CD14-positive monocyte (primary cell): ENCODE data around the gene BEX3. TPM values are rescaled to one million over a fixed set of nuclear protein-coding genes. Genes with fewer than 3 reads are reported as not detected.
"Not testable (repeated sequence)": the region's sequence is repeated elsewhere in the genome, so short reads cannot be mapped to it uniquely, and the experiment has no call there.

Experiments
- DNase-seq, 3 donors: peaks; one replicate each; pipeline ENCODE4 v3.0.0-alpha.2; 2011 to 2022
- H2AFZ ChIP-seq: 2 replicates; pipeline ENCODE4 v1.6.0; 2012; ENCODE audit warnings: mild to moderate bottlenecking, low read depth, low read length, inconsistent platforms; ENCODE audit not compliant: insufficient read depth, poor library complexity, severe bottlenecking
- H3K27ac ChIP-seq, 2 donors: 1 replicate in 1 of 2; 2 replicates in 1 of 2; pipeline ENCODE4 v1.5.1; 2012 to 2013; ENCODE audit warnings: low read length in 2 of 2, control low read depth in 1 of 2, inconsistent platforms in 1 of 2, low read depth in 1 of 2, mild to moderate bottlenecking in 1 of 2
- H3K27me3 ChIP-seq, 2 donors: one replicate each; pipeline versions ENCODE4 v1.6.0 to v1.6.1; 2011 to 2013; ENCODE audit warnings: low read length in 2 of 2; ENCODE audit not compliant: control insufficient read depth in 2 of 2, insufficient read depth in 2 of 2
- H3K36me3 ChIP-seq, 2 donors: replicated peaks in 1 of 2; 1 replicate in 1 of 2; 2 replicates in 1 of 2; pipeline versions ENCODE4 v1.5.1 to v1.6.1; 2012 to 2013; ENCODE audit warnings: low read length in 2 of 2, control low read depth in 1 of 2, inconsistent platforms in 1 of 2, mild to moderate bottlenecking in 1 of 2; ENCODE audit not compliant: insufficient read depth in 2 of 2, control insufficient read depth in 1 of 2
- H3K4me1 ChIP-seq, 2 donors: 1 replicate in 1 of 2; 2 replicates in 1 of 2; pipeline versions ENCODE4 v1.5.1 to v1.6.1; 2012 to 2013; ENCODE audit warnings: low read length in 2 of 2, control low read depth in 1 of 2, inconsistent platforms in 1 of 2, mild to moderate bottlenecking in 1 of 2, moderate library complexity in 1 of 2; ENCODE audit not compliant: insufficient read depth in 2 of 2, control insufficient read depth in 1 of 2
- H3K4me2 ChIP-seq: replicated peaks from 2 replicates; pipeline ENCODE3; 2012; ENCODE audit warnings: low read length, moderate library complexity, mild to moderate bottlenecking; ENCODE audit not compliant: poor library complexity, severe bottlenecking; ENCODE audit errors: extremely low read depth
- H3K4me3 ChIP-seq, 3 experiments: fragments of 200-600 bp in 1 of 3; sonication (generic) in 1 of 3; replicated peaks in 1 of 3; 1 replicate in 2 of 3; 2 replicates in 1 of 3; pipeline ENCODE4 v1.5.1; 2011 to 2013; ENCODE audit warnings: low read length in 3 of 3, mild to moderate bottlenecking in 3 of 3, control low read depth in 2 of 3, low read depth in 2 of 3, inconsistent platforms in 1 of 3, moderate library complexity in 1 of 3
- H3K79me2 ChIP-seq: 2 replicates; pipeline ENCODE4 v1.6.0; 2012; ENCODE audit warnings: mild to moderate bottlenecking, control low read depth, inconsistent platforms, low read length, moderate library complexity; ENCODE audit not compliant: insufficient read depth
- H3K9ac ChIP-seq: 2 replicates; pipeline ENCODE4 v1.6.0; 2017; ENCODE audit warnings: low read length, mild to moderate bottlenecking; ENCODE audit not compliant: insufficient read depth, poor library complexity, severe bottlenecking
- H3K9me3 ChIP-seq, 2 donors: replicated peaks in 1 of 2; 1 replicate in 1 of 2; 2 replicates in 1 of 2; pipeline versions ENCODE4 v1.5.1 to v1.6.1; 2012 to 2013; ENCODE audit warnings: low read length in 2 of 2, control low read depth in 1 of 2; ENCODE audit not compliant: control insufficient read depth in 1 of 2, insufficient read depth in 1 of 2
- H4K20me1 ChIP-seq: 2 replicates; pipeline ENCODE4 v1.6.0; 2012; ENCODE audit warnings: mild to moderate bottlenecking, low read length, control low read depth, moderate library complexity; ENCODE audit not compliant: insufficient read depth
- H3K27ac Mint-ChIP-seq, 7 donors: one replicate each; pipeline ENCODE4 v1.8.0; 2020; ENCODE audit warnings: mild to moderate bottlenecking in 7 of 7, mixed read lengths in 7 of 7, moderate library complexity in 6 of 7, inconsistent platforms in 2 of 7
- H3K27me3 Mint-ChIP-seq, 3 donors: one replicate each; pipeline ENCODE4 v1.8.0; 2021 to 2022; ENCODE audit warnings: low read depth in 3 of 3, mild to moderate bottlenecking in 3 of 3, mixed read lengths in 3 of 3, moderate library complexity in 3 of 3, inconsistent platforms in 1 of 3
- H3K36me3 Mint-ChIP-seq, 2 donors: one replicate each; pipeline ENCODE4 v1.8.0; 2020; ENCODE audit warnings: mixed read lengths in 2 of 2, inconsistent platforms in 1 of 2, mild to moderate bottlenecking in 1 of 2
- H3K4me1 Mint-ChIP-seq: one replicate; pipeline ENCODE4 v1.8.0; 2020; ENCODE audit warnings: mild to moderate bottlenecking, mixed read lengths
- H3K4me3 Mint-ChIP-seq, 2 donors: one replicate each; pipeline ENCODE4 v1.8.0; 2020; ENCODE audit warnings: mild to moderate bottlenecking in 2 of 2, mixed read lengths in 2 of 2, moderate library complexity in 1 of 2
- H3K9me3 Mint-ChIP-seq, 7 donors: one replicate each; pipeline ENCODE4 v1.8.0; 2020 to 2022; ENCODE audit warnings: mixed read lengths in 7 of 7, mild to moderate bottlenecking in 6 of 7, moderate library complexity in 6 of 7, inconsistent platforms in 2 of 7
- CTCF ChIP-seq: fragments of 200-600 bp; IDR thresholded peaks from one replicate; pipeline ENCODE4 v1.8.0; 2022; ENCODE audit warnings: antibody characterized with exemption, mild to moderate bottlenecking
- WGBS: methylation state at CpG from one replicate; pipeline ENCODE4 v1.1.5; 2013; ENCODE audit warnings: missing lambda C conversion rate; ENCODE audit not compliant: insufficient coverage; 5-methylcytosine and 5-hydroxymethylcytosine counted together
- intact Hi-C, 2 donors: fragments of 100-400 bp; cut with micrococcal nuclease; formaldehyde crosslinking; loops; one replicate each; pipeline versions ENCODE4 v1.15.0 to v1.15.1; 2023
- polyA plus RNA-seq, 3 donors: library from polyadenylated mRNA; depleted of rRNA in 1 of 3; unstranded in 2 of 3; stranded (reverse) in 1 of 3; fragments of 300-500 nt in 2 of 3; fragments of >200 nt in 1 of 3; fragmentation: Illumina TruSeq in 2 of 3; gene quantifications; 1 replicate in 2 of 3; 2 replicates in 1 of 3; pipeline ENCODE4 v1.2.3, GENCODE V29; 2012 to 2021

BEX3 gene
- polyA plus RNA-seq, 3 donors, result 0.49 to 2.7 (median 2.0) TPM

DNA sequence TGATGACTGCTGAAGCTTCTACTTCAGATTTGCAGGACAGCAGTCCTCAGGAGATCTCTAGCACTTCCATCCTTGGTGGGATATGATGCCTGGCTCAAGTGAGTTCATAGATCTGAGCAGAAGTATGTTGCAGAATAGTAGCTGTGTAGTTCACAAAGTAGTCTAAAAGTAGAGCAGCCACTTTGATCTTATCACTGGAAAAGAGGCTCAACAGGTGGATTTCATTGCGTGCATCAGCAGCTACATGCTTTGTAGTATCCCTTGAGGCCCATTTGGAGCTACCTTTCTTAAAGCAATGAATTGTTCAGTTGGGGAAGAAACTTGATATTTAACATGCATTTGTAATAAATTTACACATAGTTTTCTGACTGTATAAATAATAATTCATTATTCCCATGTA, 29.9 kb downstream of the BEX3 start:
- H3K27me3 Mint-ChIP-seq, result peaks cover 0 to 22% (median 0%) of the 10 kb centered on the region in 3 donors
- no peak overlapping the region for H2AFZ ChIP-seq
- no peak overlapping the region for H3K27ac ChIP-seq
- intact Hi-C loops, result no loop called here
- peaks cover 12% of the 10 kb centered on the region for H3K4me1 Mint-ChIP-seq
- H3K4me2 ChIP-seq, result no peak overlapping the region
- H3K27ac Mint-ChIP-seq, result peak overlapping the region in 1 of 7 donors; percentile 32
- no peaks in the 10 kb centered on the region for H3K27me3 ChIP-seq
- TF ChIP-seq CTCF, result no peak
- WGBS, result no CpG with 5 or more reads among the region's 1 CpG
- no peak overlapping the region for H3K4me3 Mint-ChIP-seq
- H3K36me3 ChIP-seq, result no peaks in the 10 kb centered on the region
- no peaks in the 10 kb centered on the region for H4K20me1 ChIP-seq
- H3K4me3 ChIP-seq, result no peak overlapping the region
- H3K36me3 Mint-ChIP-seq, result no peaks in the 10 kb centered on the region
- H3K4me1 ChIP-seq, result peaks cover 5 to 6% of the 10 kb centered on the region in 2 donors
- DNase-seq, result no peak
- H3K79me2 ChIP-seq, result no peaks in the 10 kb centered on the region
- H3K9me3 Mint-ChIP-seq, result peaks cover 0 to 1% (median 0%) of the 10 kb centered on the region in 7 donors
- H3K9ac ChIP-seq, result no peak overlapping the region
- no peaks in the 10 kb centered on the region for H3K9me3 ChIP-seq

- Histone ChIP-seq H4K20me1 (no peaks in the 10 kb centered on the region), H3K9ac (no peak overlapping the region), H3K36me3 (no peaks in the 10 kb centered on the region), H3K27ac (no peak overlapping the region), H3K27me3 (no peaks in the 10 kb centered on the region), H3K4me2 (no peak overlapping the region), H3K4me1 (peaks cover 5 to 6% of the 10 kb centered on the region in 2 donors), H3K4me3 (no peak overlapping the region), H2AFZ (no peak overlapping the region), H3K9me3 (no peaks in the 10 kb centered on the region), H3K79me2 (no peaks in the 10 kb centered on the region)
- Mint-ChIP-seq H3K4me1 (peaks cover 12% of the 10 kb centered on the region), H3K4me3 (no peak overlapping the region), H3K27ac (no peak overlapping the region), H3K27me3 (peaks cover 0 to 21% (median 0%) of the 10 kb centered on the region in 3 donors), H3K9me3 (peaks cover 0 to 1% (median 0%) of the 10 kb centered on the region in 7 donors), H3K36me3 (no peaks in the 10 kb centered on the region)
- no CpG with 5 or more reads among the region's 2 CpGs for WGBS
- intact Hi-C loops, result no loop called here
- no peak for DNase-seq
- TF ChIP-seq CTCF, result no peak
Measured at GRCh38 chrX:103407776-103408175, 31.4 kb downstream of the BEX3 start.

DNA sequence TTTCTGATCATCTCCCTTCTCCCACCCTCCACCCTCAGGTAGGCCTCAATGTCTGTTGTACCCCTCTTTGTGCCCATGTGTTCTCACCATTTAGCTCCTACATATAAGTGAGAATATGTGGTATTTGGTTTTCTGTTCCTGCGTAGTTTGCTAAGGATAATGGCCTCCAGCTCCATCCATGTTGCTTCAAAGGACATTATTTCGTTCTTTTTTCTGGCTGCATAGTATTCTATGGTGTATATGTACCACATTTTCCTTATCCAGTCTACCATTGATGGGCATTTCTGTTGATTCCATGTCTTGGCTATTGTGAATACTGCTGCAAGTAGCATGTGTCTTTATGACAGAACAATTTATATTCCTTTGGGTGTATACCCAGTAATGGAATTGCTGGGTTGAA, 35.4 kb downstream of the BEX3 start:
- intact Hi-C loops, H3K36me3 Mint-ChIP-seq, DNase-seq, H3K79me2 ChIP-seq, H3K27ac ChIP-seq, H3K36me3 ChIP-seq, H3K4me2 ChIP-seq, H3K27ac Mint-ChIP-seq, H3K9me3 Mint-ChIP-seq, H3K9ac ChIP-seq, H3K4me3 Mint-ChIP-seq, H3K4me1 ChIP-seq, H3K27me3 ChIP-seq, H3K9me3 ChIP-seq, H3K4me1 Mint-ChIP-seq, H4K20me1 ChIP-seq, H3K4me3 ChIP-seq, H2AFZ ChIP-seq: not testable (repeated sequence)
- peaks cover 0 to 15% (median 0%) of the 10 kb centered on the region in 3 donors for H3K27me3 Mint-ChIP-seq
- no CpG with 5 or more reads among the region's 2 CpGs for WGBS
